GM23338 (cell line): ENCODE data around the gene CYB5R3. TPM values are rescaled to one million over a fixed set of nuclear protein-coding genes. Genes with fewer than 3 reads are reported as not detected.

Experiments
- ATAC-seq: fragments of 200-7000 bp; cut with Tn5 transposase; 3 replicates; pipeline ENCODE4 v1.9.1; 2020
- DNase-seq: peaks from one replicate; pipeline ENCODE4 v3.0.0-alpha.2; 2015; ENCODE audit warnings: low spot score
- H2AFZ ChIP-seq: fragments of 200-600 bp; sonication (generic); 2 replicates; pipeline ENCODE4 v1.8.0; 2016; ENCODE audit warnings: antibody characterized with exemption, mild to moderate bottlenecking, moderate library complexity
- H3F3A ChIP-seq: fragments of 200-600 bp; sonication (generic); replicated peaks from 2 replicates; pipeline ENCODE4 v1.8.0; 2017; ENCODE audit warnings: antibody characterized with exemption, mixed run types, low read depth
- H3K27ac ChIP-seq: fragments of 200-600 bp; sonication (generic); 2 replicates; pipeline ENCODE4 v1.6.1; 2016; ENCODE audit warnings: low read depth
- H3K27me3 ChIP-seq: fragments of 200-600 bp; sonication (generic); 2 replicates; pipeline ENCODE4 v1.8.0; 2016; ENCODE audit warnings: mild to moderate bottlenecking, mixed run types, moderate library complexity; ENCODE audit not compliant: insufficient read depth
- H3K36me3 ChIP-seq: fragments of 200-600 bp; sonication (generic); 2 replicates; pipeline ENCODE4 v1.8.0; 2016; ENCODE audit warnings: mild to moderate bottlenecking; ENCODE audit not compliant: insufficient read depth
- H3K4me1 ChIP-seq: fragments of 200-600 bp; sonication (generic); 2 replicates; pipeline ENCODE4 v1.8.0; 2016; ENCODE audit warnings: mild to moderate bottlenecking, moderate library complexity; ENCODE audit not compliant: insufficient read depth
- H3K4me2 ChIP-seq: fragments of 200-600 bp; sonication (generic); 2 replicates; pipeline ENCODE4 v1.7.1; 2017; ENCODE audit warnings: mixed run types
- H3K4me3 ChIP-seq: fragments of 200-600 bp; sonication (generic); 2 replicates; pipeline ENCODE4 v1.6.1; 2016; ENCODE audit warnings: mixed run types
- H3K79me2 ChIP-seq: fragments of 200-600 bp; sonication (generic); replicated peaks from 2 replicates; pipeline ENCODE4 v1.8.0; 2017; ENCODE audit warnings: mild to moderate bottlenecking; ENCODE audit not compliant: insufficient read depth
- H3K9me2 ChIP-seq: fragments of 200-600 bp; sonication (generic); 2 replicates; pipeline ENCODE4 v1.8.0; 2017; ENCODE audit not compliant: insufficient read depth
- H4K20me1 ChIP-seq: fragments of 200-600 bp; sonication (generic); replicated peaks from 2 replicates; pipeline ENCODE4 v1.8.0; 2017; ENCODE audit warnings: mild to moderate bottlenecking; ENCODE audit not compliant: insufficient read depth
- H3K27ac Mint-ChIP-seq: 2 replicates; pipeline ENCODE4 v1.8.0; 2020; ENCODE audit warnings: inconsistent platforms, mild to moderate bottlenecking, moderate library complexity, mixed read lengths
- H3K27me3 Mint-ChIP-seq: 3 replicates; pipeline ENCODE4 v1.8.0; 2022; ENCODE audit warnings: low read depth, mild to moderate bottlenecking, moderate library complexity, mixed read lengths, inconsistent platforms; ENCODE audit not compliant: insufficient read depth, poor library complexity
- H3K36me3 Mint-ChIP-seq: 3 replicates; pipeline ENCODE4 v1.8.0; 2021; ENCODE audit warnings: low read depth, mild to moderate bottlenecking, inconsistent platforms, moderate library complexity, mixed read lengths
- H3K4me1 Mint-ChIP-seq: 3 replicates; pipeline ENCODE4 v1.8.0; 2020; ENCODE audit warnings: mild to moderate bottlenecking, inconsistent platforms, mixed read lengths
- H3K4me3 Mint-ChIP-seq: 3 replicates; pipeline ENCODE4 v1.8.0; 2021; ENCODE audit warnings: moderate library complexity, mild to moderate bottlenecking, inconsistent platforms, mixed read lengths
- H3K9me3 Mint-ChIP-seq: 3 replicates; pipeline ENCODE4 v1.8.0; 2020; ENCODE audit warnings: moderate library complexity, mild to moderate bottlenecking, inconsistent platforms, mixed read lengths
- CREB1 ChIP-seq: fragments of 250-450 bp; sonication (Bioruptor Pico); IDR thresholded peaks from 2 replicates; pipeline ENCODE4 v1.5.0; 2020; ENCODE audit warnings: low read depth, mild to moderate bottlenecking, moderate library complexity
- EZH2 ChIP-seq: fragments of 200-600 bp; sonication (generic); IDR thresholded peaks from one replicate; pipeline ENCODE4 v1.8.0; 2017; ENCODE audit warnings: antibody characterized with exemption, mild to moderate bottlenecking, low read depth; ENCODE audit not compliant: unreplicated experiment
- EZH2phosphoT487 ChIP-seq: fragments of 200-600 bp; sonication (generic); IDR thresholded peaks from one replicate; pipeline ENCODE4 v1.8.1; 2018; ENCODE audit warnings: antibody characterized with exemption; ENCODE audit not compliant: unreplicated experiment
- JUNB ChIP-seq: IDR thresholded peaks from one replicate; pipeline ENCODE4 v1.6.1; 2016; ENCODE audit warnings: antibody characterized with exemption; ENCODE audit not compliant: unreplicated experiment
- NANOG ChIP-seq: IDR thresholded peaks from 2 replicates; pipeline ENCODE4 v1.6.1; 2016; ENCODE audit warnings: antibody characterized with exemption, borderline replicate concordance
- POLR2AphosphoS5 ChIP-seq: IDR thresholded peaks from 2 replicates; pipeline ENCODE4 v1.6.1; 2016; ENCODE audit warnings: antibody characterized with exemption, low read depth
- STAT1 ChIP-seq: IDR thresholded peaks from one replicate; pipeline ENCODE4 v1.6.1; 2016; ENCODE audit warnings: antibody characterized with exemption; ENCODE audit not compliant: unreplicated experiment
- ZNF114 ChIP-seq: fragments of 250-450 bp; sonication (Bioruptor Pico); IDR thresholded peaks from 2 replicates; pipeline ENCODE4 v1.5.0; 2020; ENCODE audit warnings: mild to moderate bottlenecking, moderate library complexity
- ZNF331 ChIP-seq: fragments of 250-450 bp; sonication (Bioruptor Pico); IDR thresholded peaks from 2 replicates; pipeline ENCODE4 v1.5.0; 2020; ENCODE audit warnings: low read depth, mild to moderate bottlenecking, moderate library complexity
- polyA plus RNA-seq: library from polyadenylated mRNA; unstranded; fragments of >200 nt; fragmentation: Nextera tagmentation; extraction: Ambion mirVana; gene quantifications from 2 replicates; pipeline ENCODE4 v1.2.1, GENCODE V29; 2016
- total RNA-seq: library from RNA; depleted of rRNA; stranded (reverse); fragments of >200 nt; shearing (Covaris generic); gene quantifications from 2 replicates; pipeline ENCODE4 v1.2.3, GENCODE V29; 2014
- TF ChIP-seq, protein P1 (sequence below), 2 experiments: fragments of 200-600 bp in 1 of 2; sonication (generic) in 1 of 2; conservative IDR thresholded peaks; 2 replicates each; pipeline versions ENCODE4 v1.5.1 to v1.6.1; 2016 to 2017; ENCODE audit warnings: antibody characterized with exemption in 2 of 2, low read depth in 2 of 2, mild to moderate bottlenecking in 2 of 2, moderate library complexity in 1 of 2
- TF ChIP-seq, protein P2 (sequence below): IDR thresholded peaks from one replicate; pipeline ENCODE4 v1.6.1; 2018; ENCODE audit warnings: antibody characterized with exemption; ENCODE audit not compliant: unreplicated experiment

Gene CYB5R3
- total and polyA plus RNA-seq, 2 experiments from 2014 or later: 76.2 to 76.9 TPM

DNA sequence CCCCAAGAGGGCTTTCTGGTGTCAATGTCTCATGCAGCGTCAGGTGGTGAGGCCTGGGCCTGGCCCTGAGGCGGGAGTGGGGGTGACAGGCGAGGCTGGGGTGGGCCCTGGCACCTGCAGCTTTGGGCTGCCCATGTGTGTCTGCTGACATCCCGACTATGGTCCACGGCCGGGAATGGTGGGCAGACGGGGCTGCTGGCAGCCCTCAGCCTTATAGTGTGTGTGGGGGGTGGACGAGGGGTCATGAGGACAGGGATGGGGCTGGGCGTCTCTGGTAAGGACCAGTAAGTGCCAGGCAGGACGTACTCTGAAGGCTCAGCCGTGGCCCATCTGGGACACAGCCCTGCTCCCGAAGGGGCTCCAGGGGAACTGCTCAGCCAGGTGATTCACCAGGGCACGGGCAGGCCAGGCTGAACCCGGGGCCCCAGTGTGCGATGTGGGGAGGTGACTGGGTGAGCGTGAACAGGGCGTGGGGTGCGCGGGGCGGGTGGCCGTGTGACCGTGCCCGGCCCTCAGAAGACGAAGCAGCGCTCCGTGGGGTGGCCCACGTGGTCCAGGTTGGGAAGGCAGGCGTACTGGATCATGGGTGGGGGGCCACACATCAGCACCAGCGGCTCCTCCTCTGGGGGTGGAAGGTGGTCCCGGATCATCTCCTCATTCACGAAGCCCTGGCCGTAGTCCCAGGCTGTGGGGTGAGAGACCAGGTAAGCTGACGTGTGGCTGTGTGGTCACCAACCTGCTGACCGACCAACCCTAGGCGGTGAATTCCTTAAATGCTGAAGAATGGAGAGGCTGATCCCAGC, 29.7 kb downstream of the CYB5R3 start:
- Histone ChIP-seq H3K4me2 (no peak overlapping the region), H3K36me3 (no peaks in the 10 kb centered on the region), H3K4me1 (0 out of 2 replicates have a peak, but pooled peaks cover 4% of the 10 kb centered on the region), H3K9me2 (no peaks in the 10 kb centered on the region), H3K79me2 (no peaks in the 10 kb centered on the region), H3K4me3 (no peak overlapping the region), H4K20me1 (peaks cover 8% of the 10 kb centered on the region; the same call in 1 of the 2 replicates), H3F3A (peaks cover 5% of the 10 kb centered on the region; the same call in 1 of the 2 replicates), H2AFZ (no peak overlapping the region), H3K27ac (no peak overlapping the region), H3K27me3 (no peaks in the 10 kb centered on the region)
- H3K4me3 Mint-ChIP-seq: no peak overlapping the region
- peaks cover 22% of the 10 kb centered on the region for H3K4me1 Mint-ChIP-seq
- DNase-seq (no peak), ATAC-seq (no peak)
- no peaks in the 10 kb centered on the region; the same call in 2 of the 3 replicates for H3K36me3 Mint-ChIP-seq
- peaks cover 35% of the 10 kb centered on the region for H3K27me3 Mint-ChIP-seq
- TF ChIP-seq CREB1 (CRISPR knock-in tag) (no peak), EZH2 (no peak)
- TF ChIP-seq, protein P1, sequence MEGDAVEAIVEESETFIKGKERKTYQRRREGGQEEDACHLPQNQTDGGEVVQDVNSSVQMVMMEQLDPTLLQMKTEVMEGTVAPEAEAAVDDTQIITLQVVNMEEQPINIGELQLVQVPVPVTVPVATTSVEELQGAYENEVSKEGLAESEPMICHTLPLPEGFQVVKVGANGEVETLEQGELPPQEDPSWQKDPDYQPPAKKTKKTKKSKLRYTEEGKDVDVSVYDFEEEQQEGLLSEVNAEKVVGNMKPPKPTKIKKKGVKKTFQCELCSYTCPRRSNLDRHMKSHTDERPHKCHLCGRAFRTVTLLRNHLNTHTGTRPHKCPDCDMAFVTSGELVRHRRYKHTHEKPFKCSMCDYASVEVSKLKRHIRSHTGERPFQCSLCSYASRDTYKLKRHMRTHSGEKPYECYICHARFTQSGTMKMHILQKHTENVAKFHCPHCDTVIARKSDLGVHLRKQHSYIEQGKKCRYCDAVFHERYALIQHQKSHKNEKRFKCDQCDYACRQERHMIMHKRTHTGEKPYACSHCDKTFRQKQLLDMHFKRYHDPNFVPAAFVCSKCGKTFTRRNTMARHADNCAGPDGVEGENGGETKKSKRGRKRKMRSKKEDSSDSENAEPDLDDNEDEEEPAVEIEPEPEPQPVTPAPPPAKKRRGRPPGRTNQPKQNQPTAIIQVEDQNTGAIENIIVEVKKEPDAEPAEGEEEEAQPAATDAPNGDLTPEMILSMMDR (conservative IDR thresholded peaks at IDR 0.05; ENCODE audit: low read depth in 2 of 2): peak in 1 of 2 experiments; percentile 40; a peak in 2 of 4 replicates
- H3K9me3 Mint-ChIP-seq: no peaks in the 10 kb centered on the region; the same call in 2 of the 3 replicates
- H3K27ac Mint-ChIP-seq: no peak overlapping the region

DNA sequence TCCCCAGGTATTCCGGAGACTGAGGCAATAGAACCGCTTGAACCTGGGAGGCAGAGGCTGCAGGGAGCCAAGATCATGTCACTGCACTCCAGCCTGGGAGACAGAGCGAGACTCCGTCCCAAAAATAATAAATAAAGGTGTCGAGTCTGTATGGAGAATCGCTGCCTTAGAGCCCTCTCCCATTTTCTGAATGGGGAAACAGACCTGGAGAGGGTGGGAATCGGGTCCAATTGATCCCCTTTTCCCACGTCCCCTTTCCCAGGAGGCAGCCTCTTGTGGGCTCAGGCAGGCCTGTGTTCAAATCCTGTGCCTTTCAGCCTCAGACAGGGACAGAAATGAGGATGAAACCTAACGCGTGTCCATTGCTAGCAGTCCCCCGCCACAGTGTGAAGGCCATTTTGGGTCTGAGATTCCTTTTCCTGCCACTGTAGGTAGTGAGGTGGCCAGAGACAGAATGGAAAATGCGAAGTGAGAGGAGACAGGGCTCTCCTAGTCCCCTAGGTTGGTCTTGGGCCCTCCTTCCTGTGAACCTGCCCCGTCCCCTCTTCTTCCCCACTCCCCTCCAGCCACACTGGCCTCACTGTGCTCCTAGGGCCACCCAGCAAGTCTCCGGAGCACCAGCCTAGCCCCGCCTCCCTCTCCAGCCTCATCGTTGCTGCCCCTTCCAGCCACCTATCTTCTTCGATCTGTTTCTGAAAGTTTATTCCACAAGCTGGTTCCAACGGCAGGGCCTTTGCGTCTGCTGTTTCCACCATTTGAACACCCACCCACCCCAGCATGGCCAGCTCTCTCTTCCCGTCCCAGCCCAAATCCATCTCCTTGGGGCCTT, 31.8 kb downstream of the CYB5R3 start:
- Histone ChIP-seq H3K9me2 (no peaks in the 10 kb centered on the region), H3K27me3 (no peaks in the 10 kb centered on the region), H2AFZ (no peak overlapping the region), H4K20me1 (peaks cover 9% of the 10 kb centered on the region; the same call in 1 of the 2 replicates), H3K79me2 (peaks cover 20% of the 10 kb centered on the region), H3K27ac (no peak overlapping the region), H3K4me3 (no peak overlapping the region), H3K36me3 (no peaks in the 10 kb centered on the region), H3K4me2 (no peak overlapping the region), H3K4me1 (peaks cover 9% of the 10 kb centered on the region; the same call in 1 of the 2 replicates), H3F3A (peaks cover 5% of the 10 kb centered on the region; the same call in 1 of the 2 replicates)
- Mint-ChIP-seq H3K4me1 (peaks cover 34% of the 10 kb centered on the region), H3K27me3 (peaks cover 44% of the 10 kb centered on the region), H3K4me3 (no peak overlapping the region), H3K36me3 (peaks cover 13% of the 10 kb centered on the region), H3K9me3 (no peaks in the 10 kb centered on the region; the same call in 2 of the 3 replicates), H3K27ac (no peak overlapping the region)
- DNase-seq (peak; percentile 38), ATAC-seq (no peak)
- TF ChIP-seq EZH2phosphoT487 (no peak), JUNB (no peak), ZNF331 (no peak), CREB1 (CRISPR knock-in tag) (no peak), POLR2AphosphoS5 (no peak; the same call in 1 of the 2 replicates), ZNF114 (CRISPR knock-in tag) (no peak), STAT1 (no peak), NANOG (no peak)
- TF ChIP-seq, protein P1 (conservative IDR thresholded peaks at IDR 0.05; ENCODE audit: low read depth in 2 of 2): no peak
- TF ChIP-seq, protein P2, sequence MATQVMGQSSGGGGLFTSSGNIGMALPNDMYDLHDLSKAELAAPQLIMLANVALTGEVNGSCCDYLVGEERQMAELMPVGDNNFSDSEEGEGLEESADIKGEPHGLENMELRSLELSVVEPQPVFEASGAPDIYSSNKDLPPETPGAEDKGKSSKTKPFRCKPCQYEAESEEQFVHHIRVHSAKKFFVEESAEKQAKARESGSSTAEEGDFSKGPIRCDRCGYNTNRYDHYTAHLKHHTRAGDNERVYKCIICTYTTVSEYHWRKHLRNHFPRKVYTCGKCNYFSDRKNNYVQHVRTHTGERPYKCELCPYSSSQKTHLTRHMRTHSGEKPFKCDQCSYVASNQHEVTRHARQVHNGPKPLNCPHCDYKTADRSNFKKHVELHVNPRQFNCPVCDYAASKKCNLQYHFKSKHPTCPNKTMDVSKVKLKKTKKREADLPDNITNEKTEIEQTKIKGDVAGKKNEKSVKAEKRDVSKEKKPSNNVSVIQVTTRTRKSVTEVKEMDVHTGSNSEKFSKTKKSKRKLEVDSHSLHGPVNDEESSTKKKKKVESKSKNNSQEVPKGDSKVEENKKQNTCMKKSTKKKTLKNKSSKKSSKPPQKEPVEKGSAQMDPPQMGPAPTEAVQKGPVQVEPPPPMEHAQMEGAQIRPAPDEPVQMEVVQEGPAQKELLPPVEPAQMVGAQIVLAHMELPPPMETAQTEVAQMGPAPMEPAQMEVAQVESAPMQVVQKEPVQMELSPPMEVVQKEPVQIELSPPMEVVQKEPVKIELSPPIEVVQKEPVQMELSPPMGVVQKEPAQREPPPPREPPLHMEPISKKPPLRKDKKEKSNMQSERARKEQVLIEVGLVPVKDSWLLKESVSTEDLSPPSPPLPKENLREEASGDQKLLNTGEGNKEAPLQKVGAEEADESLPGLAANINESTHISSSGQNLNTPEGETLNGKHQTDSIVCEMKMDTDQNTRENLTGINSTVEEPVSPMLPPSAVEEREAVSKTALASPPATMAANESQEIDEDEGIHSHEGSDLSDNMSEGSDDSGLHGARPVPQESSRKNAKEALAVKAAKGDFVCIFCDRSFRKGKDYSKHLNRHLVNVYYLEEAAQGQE: no peak
